Pancreas (tissue), 10 donors: ENCODE measurements around the gene NSD1. TPM values are rescaled to one million over a fixed set of nuclear protein-coding genes. Genes with fewer than 3 reads are reported as not detected.

ENCODE experiments used
- ATAC-seq, 4 donors: fragments of 200-7000 bp; cut with Tn5 transposase; one replicate each; pipeline versions ENCODE4 v1.8.0 to v1.9.1; 2020; ENCODE audit warnings: mild to moderate bottlenecking in 4 of 4, moderate library complexity in 4 of 4
- DNase-seq, 6 donors: peaks; one replicate each; pipeline ENCODE4 v3.0.0-alpha.2; 2020
- FAIRE-seq: peaks from 2 replicates; lab custom pipeline; 2012; peaks lifted over from hg19 to GRCh38; lab: Jason Lieb, UNC
- H3K27ac ChIP-seq, 4 donors: fragments of 200-600 bp; sonication (generic); 1 replicate in 3 of 4; 2 replicates in 1 of 4; pipeline versions ENCODE4 v1.5.0 to v1.8.0; 2020
- H3K27me3 ChIP-seq, 4 donors: fragments of 200-600 bp; one replicate each; pipeline ENCODE4 v1.8.0; 2021
- H3K36me3 ChIP-seq, 3 donors: fragments of 200-600 bp; sonication (generic) in 1 of 3; one replicate each; pipeline versions ENCODE4 v1.5.0 to v1.8.0; 2020 to 2021
- H3K4me1 ChIP-seq, 3 donors: fragments of 200-600 bp; one replicate each; pipeline ENCODE4 v1.8.0; 2021
- H3K4me3 ChIP-seq, 4 donors: fragments of 200-600 bp; sonication (generic) in 2 of 4; one replicate each; pipeline versions ENCODE4 v1.5.0 to v1.8.0; 2020 to 2021
- H3K9me3 ChIP-seq, 4 donors: fragments of 200-600 bp; one replicate each; pipeline ENCODE4 v1.8.0; 2021
- CTCF ChIP-seq, 4 donors: fragments of 200-600 bp; sonication (generic) in 3 of 4; IDR thresholded peaks; one replicate each; pipeline versions ENCODE4 v1.5.0 to v1.8.0; 2021; ENCODE audit warnings: antibody characterized with exemption in 4 of 4
- WGBS, 2 donors: extraction: QIAGEN DNeasy Blood & Tissue Kit; methylation state at CpG; one replicate each; pipeline ENCODE4 v1.1.7; 2013; 5-methylcytosine and 5-hydroxymethylcytosine counted together
- intact Hi-C, 3 donors: fragments of 100-400 bp; cut with DNase I; formaldehyde crosslinking; loops; one replicate each; pipeline versions ENCODE4 v1.11.1 to v1.14.2; 2022
- polyA plus RNA-seq, 2 donors: library from polyadenylated mRNA; stranded (reverse); fragments of 200-250 nt; gene quantifications; one replicate each; pipeline ENCODE4 v1.2.3, GENCODE V29; 2013
- total RNA-seq, 6 donors: library from RNA; stranded (reverse); fragmentation: NEBNext Ultra II Directional in 4 of 6; extraction: Animal tissue kit (Norgen Biotek cat#: 25700) in 4 of 6; gene quantifications; one replicate each; pipeline versions ENCODE4 v1.2.1 to v1.2.4, GENCODE V29; 2021 to 2023
- donor health status: healthy with polysubstance abuse.
- donor health status: DM: no; HTN: no; CAD: no; lungs with moderate emphysema.
- donor health status: DM: no; HTN: no; CAD: no.
- donor health status: control.
- donor health status: control.
- donor health status: Bipolar disorder and iron deficiency.
- donor health status: DM: yes; HTN: yes; CAD: no.
- donor health status: DM: no; HTN: no; CAD: no.
- donor health status: DM: no; HTN: no; CAD: no.
- donor health status: DM: yes; HTN: yes; CAD: no.

The NSD1 gene, protein sequence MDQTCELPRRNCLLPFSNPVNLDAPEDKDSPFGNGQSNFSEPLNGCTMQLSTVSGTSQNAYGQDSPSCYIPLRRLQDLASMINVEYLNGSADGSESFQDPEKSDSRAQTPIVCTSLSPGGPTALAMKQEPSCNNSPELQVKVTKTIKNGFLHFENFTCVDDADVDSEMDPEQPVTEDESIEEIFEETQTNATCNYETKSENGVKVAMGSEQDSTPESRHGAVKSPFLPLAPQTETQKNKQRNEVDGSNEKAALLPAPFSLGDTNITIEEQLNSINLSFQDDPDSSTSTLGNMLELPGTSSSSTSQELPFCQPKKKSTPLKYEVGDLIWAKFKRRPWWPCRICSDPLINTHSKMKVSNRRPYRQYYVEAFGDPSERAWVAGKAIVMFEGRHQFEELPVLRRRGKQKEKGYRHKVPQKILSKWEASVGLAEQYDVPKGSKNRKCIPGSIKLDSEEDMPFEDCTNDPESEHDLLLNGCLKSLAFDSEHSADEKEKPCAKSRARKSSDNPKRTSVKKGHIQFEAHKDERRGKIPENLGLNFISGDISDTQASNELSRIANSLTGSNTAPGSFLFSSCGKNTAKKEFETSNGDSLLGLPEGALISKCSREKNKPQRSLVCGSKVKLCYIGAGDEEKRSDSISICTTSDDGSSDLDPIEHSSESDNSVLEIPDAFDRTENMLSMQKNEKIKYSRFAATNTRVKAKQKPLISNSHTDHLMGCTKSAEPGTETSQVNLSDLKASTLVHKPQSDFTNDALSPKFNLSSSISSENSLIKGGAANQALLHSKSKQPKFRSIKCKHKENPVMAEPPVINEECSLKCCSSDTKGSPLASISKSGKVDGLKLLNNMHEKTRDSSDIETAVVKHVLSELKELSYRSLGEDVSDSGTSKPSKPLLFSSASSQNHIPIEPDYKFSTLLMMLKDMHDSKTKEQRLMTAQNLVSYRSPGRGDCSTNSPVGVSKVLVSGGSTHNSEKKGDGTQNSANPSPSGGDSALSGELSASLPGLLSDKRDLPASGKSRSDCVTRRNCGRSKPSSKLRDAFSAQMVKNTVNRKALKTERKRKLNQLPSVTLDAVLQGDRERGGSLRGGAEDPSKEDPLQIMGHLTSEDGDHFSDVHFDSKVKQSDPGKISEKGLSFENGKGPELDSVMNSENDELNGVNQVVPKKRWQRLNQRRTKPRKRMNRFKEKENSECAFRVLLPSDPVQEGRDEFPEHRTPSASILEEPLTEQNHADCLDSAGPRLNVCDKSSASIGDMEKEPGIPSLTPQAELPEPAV (N-terminal part only)
- total RNA-seq (10 to 100 TPM; 26.3 to 51.2 (median 33.6) TPM), polyA plus RNA-seq (1 to 10 TPM; 6.9 to 7.8 TPM)

DNA sequence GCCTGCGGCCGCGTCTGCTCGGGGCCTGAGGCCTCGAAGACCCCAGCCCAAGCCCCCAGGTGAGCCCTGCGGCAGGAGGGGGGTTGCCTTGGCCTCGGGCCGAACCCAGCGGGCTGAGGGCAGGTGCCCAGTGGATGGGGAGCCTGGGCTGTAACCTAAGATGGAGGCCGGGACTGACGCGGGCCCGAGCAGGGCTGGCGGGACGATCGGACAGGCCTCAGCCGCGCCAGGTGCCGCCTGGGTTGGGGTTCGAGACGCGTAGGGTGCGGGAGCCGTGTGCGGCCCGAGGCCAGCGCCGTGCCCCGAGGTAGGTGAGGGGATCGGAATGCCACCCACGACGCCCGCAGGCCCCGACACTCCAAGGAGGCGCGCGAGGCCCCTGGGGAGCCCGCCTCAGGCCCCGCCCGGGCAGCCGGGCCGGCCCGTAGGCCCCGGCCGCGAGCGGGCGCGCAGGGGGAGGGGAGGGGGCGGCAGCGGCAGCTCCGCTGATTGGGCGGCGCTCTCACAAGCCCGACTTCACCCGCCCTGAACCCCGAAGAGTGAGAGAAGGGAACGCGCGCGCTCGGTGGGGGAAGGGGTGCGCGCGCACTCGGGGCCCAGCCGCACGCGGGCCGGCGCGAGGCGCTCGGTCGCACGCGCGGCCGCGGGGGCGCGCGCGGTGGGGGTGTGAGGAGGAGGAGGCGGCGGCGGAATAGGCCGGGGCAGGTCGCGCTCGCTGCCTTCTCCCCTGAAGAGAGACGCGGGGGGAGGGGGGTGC, at the start of gene NSD1:
Gene NSD1, plus strand, starts transcription at position 678 of the 757 bp plus-strand sequence. CDS start 1,331 bp downstream, outside the sequence.
- H3K9me3 ChIP-seq, result no peaks in the 10 kb centered on the region
- peak within 1 kb of the TSS; percentile 74 to 88 (median 81) for H3K27ac ChIP-seq
- intact Hi-C loops, result loop anchor here in 1 of 3 donors (10.0 kb wide), 1 partner anchor 162 kb away; no protein-coding TSS in a partner anchor
- ATAC-seq, result peak; percentile 70 to 84 (median 82)
- no peaks in the 10 kb centered on the region for H3K27me3 ChIP-seq
- no peak for TF ChIP-seq CTCF (IDR thresholded peaks at IDR 0.05)
- no peak for FAIRE-seq
- H3K4me3 ChIP-seq, result peak within 1 kb of the TSS; percentile 56 to 92 (median 60)
- H3K36me3 ChIP-seq, result peaks cover 0 to 8% (median 0%) of the 10 kb centered on the region in 3 donors
- 9 to 14% methylated on average over 37 to 87 of the region's 93 CpGs for WGBS, 2 donors
- DNase-seq, result peak; percentile 78 to 92 (median 84)
- peaks cover 20 to 32% (median 30%) of the 10 kb centered on the region in 3 donors for H3K4me1 ChIP-seq

- Histone ChIP-seq H3K27ac (no peak overlapping the region), H3K36me3 (no peaks in the 10 kb centered on the region), H3K4me3 (no peak overlapping the region), H3K9me3 (no peaks in the 10 kb centered on the region), H3K4me1 (no peaks in the 10 kb centered on the region), H3K27me3 (no peaks in the 10 kb centered on the region)
- 46 to 63% methylated on average over 4 of the region's 4 CpGs for WGBS, 2 donors
- TF ChIP-seq CTCF (IDR thresholded peaks at IDR 0.05), result no peak
- intact Hi-C loops, result no loop called here
- ATAC-seq (no peak), DNase-seq (no peak), FAIRE-seq (no peak)
Observed at GRCh38 chr5:177084175-177084574, 49.4 kb upstream of the NSD1 start.

- Histone ChIP-seq H3K27ac (peak overlapping the region in 3 of 4 donors; percentile 2 to 80 (median 41)), H3K9me3 (no peaks in the 10 kb centered on the region), H3K36me3 (peaks cover 0 to 4% (median 0%) of the 10 kb centered on the region in 3 donors), H3K4me3 (no peak overlapping the region), H3K27me3 (no peaks in the 10 kb centered on the region), H3K4me1 (no peaks in the 10 kb centered on the region)
- intact Hi-C loops, result no loop called here
- no peak for ATAC-seq
- DNase-seq, result no peak
- no peak for TF ChIP-seq CTCF (IDR thresholded peaks at IDR 0.05)
- WGBS, 2 donors, result 56% methylated on average over 12 to 13 of the region's 13 CpGs
- no peak for FAIRE-seq
Observed at GRCh38 chr5:177085985-177086653, 47.5 kb upstream of the NSD1 start.
